PC-3 (cell line): ENCODE data around the gene VARS2.
"Not testable (repeated sequence)": the region's sequence is repeated elsewhere in the genome, so short reads cannot be mapped to it uniquely, and the experiment has no call there.

Experiments
- CTCF ChIP-seq: fragments of 300-600 bp; sonication (generic); conservative IDR thresholded peaks from 2 replicates; pipeline ENCODE4 v1.5.1; 2017; ENCODE audit warnings: antibody characterized with exemption, low read depth, mild to moderate bottlenecking, low read length
- EZH2 ChIP-seq: fragments of 300-600 bp; sonication (generic); IDR thresholded peaks from one replicate; pipeline ENCODE4 v1.6.1; 2017; ENCODE audit warnings: antibody characterized with exemption, mild to moderate bottlenecking, low read length; ENCODE audit not compliant: unreplicated experiment
- EZH2phosphoT487 ChIP-seq: fragments of 300-600 bp; sonication (generic); IDR thresholded peaks from 2 replicates; pipeline ENCODE4 v1.6.1; 2018; ENCODE audit warnings: mild to moderate bottlenecking, antibody characterized with exemption, low read length, borderline replicate concordance

- TF ChIP-seq CTCF, EZH2, EZH2phosphoT487: not testable (repeated sequence)
These were observed 6.7 kb upstream of the VARS2 start for GRCh38 chr6:30907290-30907757.
